ENCODE data around the gene AHNAK2.

DNA sequence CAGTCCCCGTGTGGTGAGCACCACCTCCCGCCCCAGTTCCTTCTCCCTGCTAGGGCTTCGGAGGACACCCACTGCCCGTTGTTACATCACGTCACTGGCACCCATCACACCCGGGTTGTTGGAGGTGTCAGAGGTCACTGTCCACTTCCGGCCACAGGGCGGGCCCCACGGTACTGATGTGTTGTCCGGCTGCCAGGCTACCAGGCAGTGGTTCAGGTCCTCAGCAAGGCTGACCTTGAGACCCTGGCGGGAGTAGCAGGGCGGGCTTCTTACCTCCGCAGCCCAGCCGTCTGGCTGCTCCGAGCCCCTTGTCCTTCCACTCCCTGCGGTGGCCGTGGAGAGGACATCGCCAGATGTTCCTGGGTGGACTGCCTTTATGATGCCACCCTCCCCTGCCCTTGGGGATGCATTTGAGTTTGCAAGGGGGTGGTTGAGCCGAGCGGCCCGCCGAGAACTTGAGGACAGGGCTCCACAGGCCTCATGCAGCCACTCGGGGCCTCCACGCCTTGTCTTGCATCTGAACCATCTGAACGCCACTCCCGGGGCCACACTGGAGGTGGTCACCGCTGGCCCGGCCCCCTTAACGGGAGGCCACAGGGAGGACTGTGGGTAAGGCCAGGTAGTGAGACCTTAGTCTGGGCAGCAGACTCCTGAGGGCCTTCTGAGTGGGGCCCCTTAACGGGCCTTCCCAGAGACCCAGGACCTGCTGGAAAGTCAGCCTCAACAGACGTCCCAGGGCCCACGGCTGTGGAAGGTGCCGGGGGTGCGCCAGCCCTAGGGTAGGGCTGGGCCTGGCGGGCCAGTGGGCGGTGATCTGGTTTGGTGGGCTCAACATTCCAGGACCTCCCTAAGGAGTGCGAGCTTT is 80.6 kb downstream of the AHNAK2 start:
- no peak for TF ChIP-seq CTCF (IDR thresholded peaks at IDR 0.05; ENCODE audit: poor library complexity)
- no peak for TF ChIP-seq EZH2phosphoT487 (IDR thresholded peaks at IDR 0.05; ENCODE audit: low read depth, severe bottlenecking, unreplicated experiment)
- no peak for TF ChIP-seq EZH2 (IDR thresholded peaks at IDR 0.05; ENCODE audit: borderline replicate concordance)

All from hepatocyte (in vitro differentiated cells).